Activated CD4-positive, alpha-beta T cell treated with anti-CD3 and anti-CD28 coated beads for 48 hours (primary cell): ENCODE data around the gene PDCD2L.

Experiments used
- DNase-seq: peaks from one replicate; pipeline ENCODE4 v3.0.0-alpha.2; 2020

Gene PDCD2L

DNA sequence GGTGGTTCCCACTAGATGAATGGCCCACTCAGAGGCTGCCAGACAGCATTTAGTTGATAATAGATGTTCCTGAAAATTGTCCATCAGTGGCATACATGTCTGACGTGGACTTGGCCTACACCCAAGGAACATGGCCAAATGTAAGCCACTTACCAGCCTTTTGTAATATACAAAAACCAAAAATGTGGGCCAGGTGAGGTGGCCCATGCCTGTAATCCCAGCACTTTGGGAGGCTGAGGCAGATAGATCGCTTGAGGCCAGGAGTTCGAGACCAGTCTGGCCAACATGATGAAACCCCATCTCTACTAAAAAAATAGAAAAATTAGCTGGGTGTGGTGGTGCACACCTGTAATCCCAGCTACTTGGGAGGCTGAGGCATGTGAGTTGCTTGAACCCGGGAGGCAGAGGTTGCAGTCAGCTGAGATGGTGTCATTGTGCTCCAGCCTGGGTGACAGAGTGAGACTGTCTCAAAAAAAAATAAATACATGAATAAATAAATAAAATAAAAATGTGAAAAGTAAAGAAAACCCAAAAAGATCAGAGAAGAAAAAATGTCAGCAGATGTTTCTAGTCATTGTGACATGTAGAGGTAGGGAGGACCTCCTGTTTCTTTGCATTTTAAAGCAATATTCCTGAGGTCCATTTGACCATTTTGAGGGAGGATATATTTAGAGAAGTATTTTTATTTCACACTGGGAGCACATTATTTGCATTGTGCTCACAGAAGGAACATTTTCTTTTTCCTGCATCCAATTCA, 70.2 kb downstream of the PDCD2L start:
- DNase-seq: no peak

DNA sequence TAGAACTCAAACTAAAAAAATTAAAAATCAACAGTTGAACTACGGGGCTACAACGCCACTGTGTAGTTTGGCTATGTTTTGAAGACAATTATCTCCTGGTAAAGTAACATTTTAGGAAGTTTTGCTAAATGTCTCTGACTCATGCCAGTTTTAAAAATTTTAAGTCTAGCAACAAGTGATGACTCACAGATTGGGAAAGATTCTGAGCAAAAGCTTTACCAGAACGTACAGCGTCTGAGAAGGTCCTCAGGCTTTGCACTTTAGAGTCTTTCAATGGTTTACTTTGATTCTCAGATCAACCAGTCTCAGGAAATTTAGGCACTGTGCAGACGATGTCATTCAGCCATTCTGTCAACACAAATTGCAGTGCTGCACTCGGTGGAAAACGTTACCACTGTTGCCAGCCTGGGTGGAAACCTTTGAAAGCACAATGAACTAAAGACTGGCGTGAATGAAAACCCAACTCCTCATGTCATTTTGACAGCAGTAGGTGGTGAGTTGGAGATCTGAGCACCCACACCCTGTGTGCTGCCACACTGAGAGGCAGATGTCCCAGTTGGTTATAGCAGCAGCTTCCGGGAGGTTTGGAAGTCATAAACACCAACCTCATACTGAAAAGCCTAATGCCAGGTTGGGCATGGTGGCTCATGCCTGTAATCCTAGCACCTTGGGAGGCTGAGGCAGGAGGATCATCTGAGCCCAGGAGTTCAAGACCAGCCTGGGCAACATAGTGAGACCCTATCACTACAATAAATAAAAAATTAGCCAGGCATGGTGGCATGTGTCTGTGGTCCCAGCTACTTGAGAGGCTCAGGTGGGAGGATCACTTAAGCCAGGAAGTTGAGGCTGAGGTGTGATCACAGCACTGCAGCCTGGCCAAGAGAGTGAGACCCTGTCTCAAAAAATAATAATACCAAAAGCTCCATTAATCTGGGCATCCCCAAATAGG, 71.1 kb downstream of the PDCD2L start:
- peak; percentile 49 for DNase-seq
